Mesothelial cell of epicardium (in vitro differentiated cells): ENCODE results near the gene C10orf143. TPM values are rescaled to one million over a fixed set of nuclear protein-coding genes. Genes with fewer than 3 reads are reported as not detected.

Source experiments
- DNase-seq, 2 experiments: peaks; one replicate each; pipeline ENCODE4 v3.0.0; 2021; ENCODE audit warnings: low spot score in 2 of 2; ENCODE audit not compliant: unreplicated experiment in 2 of 2
- H3K27ac Mint-ChIP-seq: 2 replicates; pipeline ENCODE4 v1.8.0; 2021; ENCODE audit warnings: mixed read lengths
- H3K27me3 Mint-ChIP-seq: 2 replicates; pipeline ENCODE4 v1.8.0; 2021; ENCODE audit warnings: low read depth, mixed read lengths
- H3K36me3 Mint-ChIP-seq: 2 replicates; pipeline ENCODE4 v1.8.0; 2021; ENCODE audit warnings: mixed read lengths
- H3K4me1 Mint-ChIP-seq: 2 replicates; pipeline ENCODE4 v1.8.0; 2021; ENCODE audit warnings: mixed read lengths
- H3K4me3 Mint-ChIP-seq: 2 replicates; pipeline ENCODE4 v1.8.0; 2021; ENCODE audit warnings: mild to moderate bottlenecking, moderate library complexity, mixed read lengths
- H3K9me3 Mint-ChIP-seq: 2 replicates; pipeline ENCODE4 v1.8.0; 2021; ENCODE audit warnings: mixed read lengths
- total RNA-seq: library from RNA; stranded (reverse); gene quantifications from 3 replicates; pipeline ENCODE4 v1.2.1, GENCODE V29; 2021
- TF ChIP-seq, protein P1 (sequence below): fragments of 200-600 bp; sonication (generic); IDR thresholded peaks from one replicate; pipeline ENCODE4 v1.5.0; 2021; ENCODE audit warnings: antibody characterized with exemption; ENCODE audit not compliant: unreplicated experiment

C10orf143 gene
- total RNA-seq, 1 donor from 2014 or later = 2.2 TPM

DNA sequence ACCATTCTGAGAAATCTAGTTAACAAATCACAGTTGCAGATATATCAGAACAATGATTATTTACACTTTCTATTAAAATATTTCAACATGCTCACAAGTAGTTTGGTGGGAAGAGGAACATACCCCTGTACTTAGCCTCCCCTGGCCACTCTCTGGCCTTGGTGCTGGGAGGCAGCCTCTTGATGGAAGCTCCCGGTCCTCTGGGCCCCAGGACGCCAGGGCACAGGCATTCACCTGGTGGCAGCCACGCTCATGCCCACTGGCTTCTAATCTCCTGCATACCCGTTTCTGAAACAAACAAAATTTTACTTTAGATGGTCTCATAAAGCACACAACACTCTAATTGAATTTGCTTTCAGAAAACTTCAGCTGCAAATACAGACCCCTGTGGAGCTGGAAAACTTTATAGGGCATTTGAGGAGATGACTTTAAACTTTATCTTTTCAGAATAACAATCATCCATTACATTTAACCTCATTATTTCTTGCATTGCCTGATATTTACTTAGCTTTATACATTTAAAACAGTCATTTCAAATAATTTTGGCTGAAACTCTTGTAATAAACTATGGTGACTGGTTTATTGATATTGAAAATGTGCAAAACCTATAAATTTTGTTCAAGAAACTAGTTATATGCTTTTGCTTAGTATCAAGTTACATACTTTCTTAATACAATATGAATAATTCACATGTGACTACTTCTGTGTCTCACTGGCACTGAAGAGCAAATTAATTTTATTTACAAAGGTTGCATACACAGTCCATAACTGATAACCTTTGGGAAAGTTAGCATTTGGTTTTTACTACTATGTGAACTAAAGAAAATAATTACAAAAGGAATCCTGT is 30.8 kb downstream of the C10orf143 start:
- no peak overlapping the region for H3K4me3 Mint-ChIP-seq
- TF ChIP-seq, protein P1, sequence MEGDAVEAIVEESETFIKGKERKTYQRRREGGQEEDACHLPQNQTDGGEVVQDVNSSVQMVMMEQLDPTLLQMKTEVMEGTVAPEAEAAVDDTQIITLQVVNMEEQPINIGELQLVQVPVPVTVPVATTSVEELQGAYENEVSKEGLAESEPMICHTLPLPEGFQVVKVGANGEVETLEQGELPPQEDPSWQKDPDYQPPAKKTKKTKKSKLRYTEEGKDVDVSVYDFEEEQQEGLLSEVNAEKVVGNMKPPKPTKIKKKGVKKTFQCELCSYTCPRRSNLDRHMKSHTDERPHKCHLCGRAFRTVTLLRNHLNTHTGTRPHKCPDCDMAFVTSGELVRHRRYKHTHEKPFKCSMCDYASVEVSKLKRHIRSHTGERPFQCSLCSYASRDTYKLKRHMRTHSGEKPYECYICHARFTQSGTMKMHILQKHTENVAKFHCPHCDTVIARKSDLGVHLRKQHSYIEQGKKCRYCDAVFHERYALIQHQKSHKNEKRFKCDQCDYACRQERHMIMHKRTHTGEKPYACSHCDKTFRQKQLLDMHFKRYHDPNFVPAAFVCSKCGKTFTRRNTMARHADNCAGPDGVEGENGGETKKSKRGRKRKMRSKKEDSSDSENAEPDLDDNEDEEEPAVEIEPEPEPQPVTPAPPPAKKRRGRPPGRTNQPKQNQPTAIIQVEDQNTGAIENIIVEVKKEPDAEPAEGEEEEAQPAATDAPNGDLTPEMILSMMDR = no peak
- peaks cover 15% of the 10 kb centered on the region for H3K9me3 Mint-ChIP-seq
- H3K4me1 Mint-ChIP-seq = no peaks in the 10 kb centered on the region
- no peak for DNase-seq
- peaks cover 2% of the 10 kb centered on the region for H3K27me3 Mint-ChIP-seq
- no peak overlapping the region for H3K27ac Mint-ChIP-seq
- H3K36me3 Mint-ChIP-seq = no peaks in the 10 kb centered on the region

DNA sequence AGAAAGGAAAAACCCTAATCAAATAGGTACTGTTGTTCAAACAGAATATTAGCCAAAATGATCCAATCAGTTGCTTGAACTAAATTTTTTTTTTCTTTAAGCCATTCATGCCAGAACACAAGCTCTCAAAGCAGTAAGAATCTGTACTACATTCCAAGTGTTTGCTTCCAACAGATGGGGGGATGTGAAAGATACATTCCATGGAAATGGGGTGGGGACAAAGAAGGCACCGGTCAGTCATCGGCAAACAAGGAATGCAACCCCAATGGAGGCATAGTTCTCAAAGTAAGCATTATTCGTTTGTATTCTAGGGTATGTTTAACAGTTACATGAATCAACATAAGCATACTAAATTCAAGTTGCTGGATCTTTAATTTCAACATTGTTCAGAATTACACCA is 32.5 kb downstream of the C10orf143 start:
- Mint-ChIP-seq H3K4me3 (no peak overlapping the region), H3K27me3 (no peaks in the 10 kb centered on the region), H3K27ac (no peak overlapping the region), H3K4me1 (no peaks in the 10 kb centered on the region), H3K36me3 (peaks cover 2% of the 10 kb centered on the region), H3K9me3 (peaks cover 9% of the 10 kb centered on the region)
- no peak for DNase-seq
- TF ChIP-seq, protein P1 = no peak

DNA sequence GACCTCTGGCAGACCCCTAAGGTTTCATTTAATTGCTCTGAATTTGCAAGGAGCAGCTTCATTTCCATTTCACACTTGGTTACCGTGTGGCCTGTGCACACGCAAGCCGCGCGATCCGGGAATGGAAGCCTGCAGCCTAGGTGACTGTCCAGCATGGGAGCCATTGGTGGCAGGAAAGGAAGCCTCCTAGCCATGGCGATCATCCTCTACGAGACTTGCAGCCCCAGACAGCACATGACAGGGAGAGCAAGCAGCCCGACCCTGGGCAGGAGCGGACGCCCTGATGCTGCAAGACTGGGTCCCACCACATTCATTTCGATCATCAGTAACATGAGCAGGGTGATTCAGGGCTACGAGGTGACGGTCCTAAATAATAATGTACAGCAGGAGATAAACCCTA is 33.9 kb downstream of the C10orf143 start:
- no peak for DNase-seq
- no peak overlapping the region for H3K4me3 Mint-ChIP-seq
- TF ChIP-seq, protein P1 = no peak
- no peak overlapping the region for H3K27ac Mint-ChIP-seq
- H3K4me1 Mint-ChIP-seq = no peaks in the 10 kb centered on the region
- H3K27me3 Mint-ChIP-seq = no peaks in the 10 kb centered on the region
- H3K9me3 Mint-ChIP-seq = peaks cover 15% of the 10 kb centered on the region
- H3K36me3 Mint-ChIP-seq = peaks cover 8% of the 10 kb centered on the region

GRCh38 chr10:130074639-130075038 is 36.0 kb downstream of the C10orf143 start:
- H3K4me1 Mint-ChIP-seq = no peaks in the 10 kb centered on the region
- H3K27me3 Mint-ChIP-seq = no peaks in the 10 kb centered on the region
- H3K27ac Mint-ChIP-seq = no peak overlapping the region
- TF ChIP-seq, protein P1 = no peak
- no peak for DNase-seq
- H3K4me3 Mint-ChIP-seq = no peak overlapping the region
- peaks cover 8% of the 10 kb centered on the region for H3K36me3 Mint-ChIP-seq
- H3K9me3 Mint-ChIP-seq = peaks cover 11% of the 10 kb centered on the region

DNA sequence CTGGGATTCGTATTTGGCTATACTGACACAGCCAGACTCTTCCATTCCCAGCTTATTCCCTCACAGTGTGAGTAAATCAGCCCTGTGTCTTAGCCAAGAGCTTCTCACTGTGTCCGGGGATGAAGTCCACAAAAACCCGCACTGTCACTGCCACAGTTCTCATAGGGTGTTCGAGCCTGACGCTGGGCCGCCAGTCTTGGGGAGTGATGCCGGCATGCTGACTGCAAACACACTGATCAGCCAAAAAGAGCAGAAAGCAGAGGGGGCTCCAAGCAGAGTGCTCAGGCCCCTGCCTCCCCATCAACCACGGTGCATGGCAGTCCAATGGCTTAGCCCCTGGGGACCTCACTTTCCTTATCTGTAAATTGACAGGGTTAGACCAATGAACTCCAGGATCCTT is 36.7 kb downstream of the C10orf143 start:
- TF ChIP-seq, protein P1 = no peak
- Mint-ChIP-seq H3K9me3 (peaks cover 11% of the 10 kb centered on the region), H3K4me1 (no peaks in the 10 kb centered on the region), H3K4me3 (no peak overlapping the region), H3K36me3 (peaks cover 8% of the 10 kb centered on the region), H3K27ac (no peak overlapping the region), H3K27me3 (no peaks in the 10 kb centered on the region)
- no peak for DNase-seq
